Keratinocyte (primary cell): ENCODE results near the gene GPRC5A. TPM values are rescaled to one million over a fixed set of nuclear protein-coding genes. Genes with fewer than 3 reads are reported as not detected.

Experiments used
- DNase-seq: peaks from one replicate; pipeline ENCODE4 v3.0.0-alpha.2; 2011; ENCODE audit warnings: low read depth, missing footprints, low spot score
- FAIRE-seq: peaks from 2 replicates; lab custom pipeline; 2011; peaks lifted over from hg19 to GRCh38; lab: Jason Lieb, UNC
- H2AFZ ChIP-seq: 2 replicates; pipeline ENCODE4 v1.6.0; 2012; ENCODE audit warnings: low read length, control low read depth, inconsistent platforms; ENCODE audit not compliant: control insufficient read depth
- H3K27ac ChIP-seq: 2 replicates; pipeline ENCODE4 v1.5.1; 2011; ENCODE audit warnings: low read length; ENCODE audit not compliant: control insufficient read depth, insufficient read depth
- H3K27me3 ChIP-seq: 3 replicates; pipeline ENCODE4 v1.6.0; 2011; ENCODE audit warnings: low read length; ENCODE audit not compliant: control insufficient read depth, insufficient read depth; ENCODE audit errors: extremely low read depth
- H3K36me3 ChIP-seq, 2 experiments: 2 replicates in 1 of 2; 3 replicates in 1 of 2; pipeline ENCODE4 v1.5.1; 2011; ENCODE audit warnings: low read length in 2 of 2, mild to moderate bottlenecking in 1 of 2; ENCODE audit not compliant: control insufficient read depth in 2 of 2, insufficient read depth in 2 of 2; ENCODE audit errors: extremely low read depth in 1 of 2
- H3K4me1 ChIP-seq: 3 replicates; pipeline ENCODE4 v1.5.1; 2011; ENCODE audit warnings: low read length; ENCODE audit not compliant: control insufficient read depth, insufficient read depth; ENCODE audit errors: extremely low read depth
- H3K4me2 ChIP-seq: 3 replicates; pipeline ENCODE4 v1.6.0; 2011; ENCODE audit warnings: low read depth, low read length; ENCODE audit not compliant: control insufficient read depth, insufficient read depth; ENCODE audit errors: extremely low read depth
- H3K4me3 ChIP-seq, 3 experiments: fragments of 200-600 bp in 1 of 3; sonication (generic) in 1 of 3; 2 replicates in 2 of 3; 3 replicates in 1 of 3; pipeline ENCODE4 v1.5.1; 2011 to 2016; ENCODE audit warnings: low read length in 3 of 3, mild to moderate bottlenecking in 3 of 3, control low read depth in 2 of 3, inconsistent platforms in 1 of 3, low read depth in 1 of 3, mixed read lengths in 1 of 3, mixed run types in 1 of 3, moderate library complexity in 1 of 3; ENCODE audit not compliant: control insufficient read depth in 2 of 3, insufficient read depth in 2 of 3; ENCODE audit errors: extremely low read depth in 1 of 3
- H3K79me2 ChIP-seq: 2 replicates; pipeline ENCODE4 v1.6.0; 2012; ENCODE audit warnings: low read length; ENCODE audit not compliant: control insufficient read depth, insufficient read depth
- H3K9ac ChIP-seq: 3 replicates; pipeline ENCODE4 v1.6.0; 2011; ENCODE audit warnings: low read length; ENCODE audit not compliant: control insufficient read depth, insufficient read depth; ENCODE audit errors: extremely low read depth
- H3K9me1 ChIP-seq: 3 replicates; pipeline ENCODE4 v1.6.0; 2011; ENCODE audit warnings: low read length; ENCODE audit not compliant: control insufficient read depth, insufficient read depth; ENCODE audit errors: extremely low read depth
- H3K9me3 ChIP-seq: 2 replicates; pipeline ENCODE4 v1.5.1; 2012; ENCODE audit warnings: low read depth, low read length; ENCODE audit not compliant: control insufficient read depth
- H4K20me1 ChIP-seq: 3 replicates; pipeline ENCODE4 v1.6.0; 2011; ENCODE audit warnings: low read length; ENCODE audit not compliant: control insufficient read depth, insufficient read depth; ENCODE audit errors: extremely low read depth
- EZH2 ChIP-seq: IDR thresholded peaks from one replicate; pipeline ENCODE4 v1.6.1; 2012; ENCODE audit warnings: inconsistent platforms, mild to moderate bottlenecking, low read length, moderate library complexity
- dilution Hi-C: fragments of 300-500 bp; cut with MboI; formaldehyde crosslinking; loops from one replicate; pipeline ENCODE4 v1.7.0; 2020; ENCODE audit warnings: low sequenced_read_pairs; ENCODE audit not compliant: extremely low pct_ligation_motif_present
- polyA plus RNA-seq, 5 experiments: library from polyadenylated mRNA; depleted of rRNA in 3 of 5; stranded (reverse) in 3 of 5; stranded (forward) in 1 of 5; unstranded in 1 of 5; fragments of >200 nt; gene quantifications; 1 replicate in 1 of 5; 2 replicates in 3 of 5; 3 replicates in 1 of 5; pipeline versions ENCODE4 v1.2.1 to v1.2.3, GENCODE V29; 2011 to 2012; ENCODE audit warnings: missing spikeins in 2 of 5, low read depth in 1 of 5, low replicate concordance in 1 of 5
- TF ChIP-seq, protein P1 (sequence below), 3 experiments: IDR thresholded peaks in 1 of 3; conservative IDR thresholded peaks in 1 of 3; optimal IDR thresholded peaks in 1 of 3; 2 replicates in 2 of 3; 3 replicates in 1 of 3; pipeline versions ENCODE3 to v1.5.1; 2011; ENCODE audit warnings: low read length in 3 of 3, mild to moderate bottlenecking in 3 of 3, moderate library complexity in 2 of 3, control low read depth in 1 of 3, inconsistent platforms in 1 of 3; ENCODE audit not compliant: insufficient read depth in 2 of 3; ENCODE audit errors: extremely low read depth in 1 of 3

Gene GPRC5A
- polyA plus RNA-seq, 1 donor (not counting 4 experiments of a cell fraction or from before 2014, with no cell fraction given): 25.5 TPM

GRCh38 chr12:12887471-12887870, 3.9 kb upstream of the GPRC5A start:
- no peaks in the 10 kb centered on the region for H3K9me1 ChIP-seq
- no peak overlapping the region for H3K4me3 ChIP-seq
- no peak for DNase-seq
- H3K9ac ChIP-seq: no peak overlapping the region
- H4K20me1 ChIP-seq: no peaks in the 10 kb centered on the region
- no peak overlapping the region for H2AFZ ChIP-seq
- peaks cover 7% of the 10 kb centered on the region for H3K79me2 ChIP-seq
- H3K4me2 ChIP-seq: no peak overlapping the region
- H3K27ac ChIP-seq: no peak overlapping the region
- no peak for TF ChIP-seq EZH2
- TF ChIP-seq, protein P1, sequence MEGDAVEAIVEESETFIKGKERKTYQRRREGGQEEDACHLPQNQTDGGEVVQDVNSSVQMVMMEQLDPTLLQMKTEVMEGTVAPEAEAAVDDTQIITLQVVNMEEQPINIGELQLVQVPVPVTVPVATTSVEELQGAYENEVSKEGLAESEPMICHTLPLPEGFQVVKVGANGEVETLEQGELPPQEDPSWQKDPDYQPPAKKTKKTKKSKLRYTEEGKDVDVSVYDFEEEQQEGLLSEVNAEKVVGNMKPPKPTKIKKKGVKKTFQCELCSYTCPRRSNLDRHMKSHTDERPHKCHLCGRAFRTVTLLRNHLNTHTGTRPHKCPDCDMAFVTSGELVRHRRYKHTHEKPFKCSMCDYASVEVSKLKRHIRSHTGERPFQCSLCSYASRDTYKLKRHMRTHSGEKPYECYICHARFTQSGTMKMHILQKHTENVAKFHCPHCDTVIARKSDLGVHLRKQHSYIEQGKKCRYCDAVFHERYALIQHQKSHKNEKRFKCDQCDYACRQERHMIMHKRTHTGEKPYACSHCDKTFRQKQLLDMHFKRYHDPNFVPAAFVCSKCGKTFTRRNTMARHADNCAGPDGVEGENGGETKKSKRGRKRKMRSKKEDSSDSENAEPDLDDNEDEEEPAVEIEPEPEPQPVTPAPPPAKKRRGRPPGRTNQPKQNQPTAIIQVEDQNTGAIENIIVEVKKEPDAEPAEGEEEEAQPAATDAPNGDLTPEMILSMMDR (optimal IDR thresholded peaks at IDR 0.05 in 1 of 3, IDR thresholded peaks at IDR 0.05 in 1 of 3, conservative IDR thresholded peaks at IDR 0.05 in 1 of 3; ENCODE audit: extremely low read depth in 1 of 3, insufficient read depth in 2 of 3, low read length in 3 of 3): no peak
- dilution Hi-C loops: no loop called here
- H3K4me1 ChIP-seq: peaks cover 35% of the 10 kb centered on the region
- FAIRE-seq: no peak
- no peaks in the 10 kb centered on the region for H3K36me3 ChIP-seq
- H3K9me3 ChIP-seq: no peaks in the 10 kb centered on the region
- H3K27me3 ChIP-seq: no peaks in the 10 kb centered on the region

DNA sequence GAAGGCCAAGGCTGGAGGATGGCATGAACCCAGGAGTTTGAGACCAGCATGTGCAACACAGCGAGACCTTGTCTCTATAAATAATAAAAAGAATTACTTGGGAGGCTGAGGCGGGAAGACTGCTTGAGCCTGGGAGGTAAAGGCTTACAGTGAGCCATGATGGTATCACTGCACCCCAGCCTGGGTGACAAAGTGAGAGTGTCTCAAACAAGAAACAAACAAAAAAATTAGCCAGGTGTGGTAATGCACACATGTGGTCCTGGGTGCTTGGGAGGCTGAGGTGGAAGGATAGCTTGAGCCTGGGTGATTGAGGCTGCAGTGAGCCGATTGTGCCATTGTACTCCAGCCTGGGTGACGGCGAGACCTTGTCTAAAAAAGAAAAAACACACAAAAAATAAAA, 1.7 kb upstream of the GPRC5A start:
- Histone ChIP-seq H3K9me1 (no peaks in the 10 kb centered on the region), H4K20me1 (no peaks in the 10 kb centered on the region), H3K27me3 (no peaks in the 10 kb centered on the region), H3K36me3 (no peaks in the 10 kb centered on the region), H3K4me1 (peaks cover 31% of the 10 kb centered on the region), H3K9me3 (no peaks in the 10 kb centered on the region), H2AFZ (no peak overlapping the region), H3K79me2 (peaks cover 27% of the 10 kb centered on the region), H3K4me3 (no peak overlapping the region), H3K27ac (peak overlapping the region; percentile 94), H3K4me2 (peak overlapping the region; percentile 93), H3K9ac (peak overlapping the region; percentile 92)
- dilution Hi-C loops: no loop called here
- DNase-seq (no peak), FAIRE-seq (no peak)
- no peak for TF ChIP-seq EZH2
- TF ChIP-seq, protein P1 (optimal IDR thresholded peaks at IDR 0.05 in 1 of 3, IDR thresholded peaks at IDR 0.05 in 1 of 3, conservative IDR thresholded peaks at IDR 0.05 in 1 of 3; ENCODE audit: extremely low read depth in 1 of 3, insufficient read depth in 2 of 3, low read length in 3 of 3): no peak
